Measurements from ENCODE around the gene HDAC7. TPM values are rescaled to one million over a fixed set of nuclear protein-coding genes. Genes with fewer than 3 reads are reported as not detected.
A peak's percentile ranks its signal among the peaks of the same experiment; 100 is the strongest.
"Not testable (repeated sequence)": the region's sequence is repeated elsewhere in the genome, so short reads cannot be mapped to it uniquely, and the experiment has no call there.

Gene HDAC7
- total and polyA plus RNA-seq, 5 experiments from 2014 or later: 10.2 to 165 (median 30.5) TPM

- not testable (repeated sequence) for H3K27me3 Mint-ChIP-seq, H3K36me3 Mint-ChIP-seq, H3K9me3 Mint-ChIP-seq, DNase-seq, ATAC-seq
- Mint-ChIP-seq H3K27ac (peak overlapping the region; percentile 85 to 99 (median 96)), H3K4me1 (peaks cover 50 to 90% (median 82%) of the 10 kb centered on the region in 4 donors), H3K4me3 (peak overlapping the region; percentile 41 to 99 (median 88))
- POLR2A ChIA-PET: interaction anchor here (0.7 to 22.6 kb wide), 3 partner anchors 16 to 389 kb away, joined by 3 to 514 read pairs (median 18); no protein-coding TSS in a partner anchor
These were observed 4.3 kb downstream of the HDAC7 start for GRCh38 chr12:47815447-47815846.

- Mint-ChIP-seq H3K27ac (peak overlapping the region; percentile 85 to 99 (median 96)), H3K9me3 (no peaks in the 10 kb centered on the region), H3K27me3 (no peaks in the 10 kb centered on the region), H3K4me3 (peak overlapping the region; percentile 61 to 99 (median 88)), H3K4me1 (peaks cover 50 to 90% (median 86%) of the 10 kb centered on the region in 4 donors), H3K36me3 (peaks cover 0 to 6% (median 3%) of the 10 kb centered on the region in 3 donors)
- POLR2A ChIA-PET: interaction anchor here (0.8 to 22.6 kb wide), 7 partner anchors 5 to 35 kb away, joined by 3 to 514 read pairs (median 18); partner anchors contain the start of gene HDAC7
- no peak for DNase-seq
- no peak for ATAC-seq
These were observed 5.0 kb downstream of the HDAC7 start for GRCh38 chr12:47814539-47815170.

GRCh38 chr12:47813511-47814196, 6.0 kb downstream of the HDAC7 start:
- Mint-ChIP-seq H3K4me1 (peaks cover 56 to 97% (median 93%) of the 10 kb centered on the region in 4 donors), H3K27ac (peak overlapping the region; percentile 92 to 99 (median 98)), H3K4me3 (peak overlapping the region; percentile 81 to 99 (median 88)), H3K27me3 (no peaks in the 10 kb centered on the region), H3K9me3 (no peaks in the 10 kb centered on the region), H3K36me3 (peaks cover 0 to 6% (median 3%) of the 10 kb centered on the region in 3 donors)
- ATAC-seq: no peak
- POLR2A ChIA-PET: interaction anchor here (0.6 to 22.6 kb wide), 13 partner anchors 6 to 618 kb away, joined by 3 to 514 read pairs (median 10); partner anchors contain the start of genes HDAC7 and RPAP3
- DNase-seq: no peak

GRCh38 chr12:47812797-47813510, 6.7 kb downstream of the HDAC7 start:
- Mint-ChIP-seq H3K27me3 (no peaks in the 10 kb centered on the region), H3K9me3 (no peaks in the 10 kb centered on the region), H3K4me1 (peaks cover 55 to 97% (median 94%) of the 10 kb centered on the region in 4 donors), H3K27ac (peak overlapping the region; percentile 92 to 99 (median 98)), H3K36me3 (peaks cover 0 to 6% (median 3%) of the 10 kb centered on the region in 3 donors), H3K4me3 (peak overlapping the region; percentile 81 to 99 (median 88))
- ATAC-seq (peak; percentile 64 to 77), DNase-seq (peak; percentile 68 to 96 (median 88))
- POLR2A ChIA-PET: interaction anchor here (0.5 to 22.6 kb wide), 17 partner anchors 7 to 1039 kb away, joined by 3 to 514 read pairs (median 8); partner anchors contain the start of genes ASB8, HDAC7 and RPAP3

GRCh38 chr12:47811581-47812484, 7.9 kb downstream of the HDAC7 start:
- peak overlapping the region; percentile 94 to 99 (median 98) for H3K27ac Mint-ChIP-seq
- H3K9me3 Mint-ChIP-seq: no peaks in the 10 kb centered on the region
- no peaks in the 10 kb centered on the region for H3K27me3 Mint-ChIP-seq
- peak overlapping the region; percentile 81 to 99 (median 88) for H3K4me3 Mint-ChIP-seq
- H3K4me1 Mint-ChIP-seq: peaks cover 56 to 97% (median 94%) of the 10 kb centered on the region in 4 donors
- no peak for ATAC-seq
- POLR2A ChIA-PET: interaction anchor here (0.5 to 22.6 kb wide), 15 partner anchors 7 to 392 kb away, joined by 3 to 514 read pairs (median 8); partner anchors contain the start of genes ASB8, HDAC7 and RPAP3
- DNase-seq: no peak
- peaks cover 0 to 2% (median 0%) of the 10 kb centered on the region in 3 donors for H3K36me3 Mint-ChIP-seq

GRCh38 chr12:47811072-47811396, 8.7 kb downstream of the HDAC7 start:
- POLR2A ChIA-PET: interaction anchor here (0.9 to 22.6 kb wide), 8 partner anchors 9 to 103 kb away, joined by 3 to 514 read pairs (median 16); partner anchors contain the start of gene HDAC7
- peak overlapping the region; percentile 61 to 99 (median 76) for H3K4me3 Mint-ChIP-seq
- H3K36me3 Mint-ChIP-seq: peaks cover 0 to 2% (median 0%) of the 10 kb centered on the region in 3 donors
- no peaks in the 10 kb centered on the region for H3K9me3 Mint-ChIP-seq
- DNase-seq (no peak), ATAC-seq (no peak)
- H3K4me1 Mint-ChIP-seq: peaks cover 54 to 99% (median 95%) of the 10 kb centered on the region in 4 donors
- H3K27ac Mint-ChIP-seq: peak overlapping the region; percentile 94 to 99 (median 96)
- H3K27me3 Mint-ChIP-seq: no peaks in the 10 kb centered on the region

GRCh38 chr12:47809518-47809917, 10.2 kb downstream of the HDAC7 start:
- H3K36me3 Mint-ChIP-seq: peaks cover 0 to 10% (median 2%) of the 10 kb centered on the region in 3 donors
- DNase-seq, ATAC-seq, H3K27me3 Mint-ChIP-seq, H3K9me3 Mint-ChIP-seq: not testable (repeated sequence)
- peak overlapping the region in 9 of 10 donors; percentile 82 to 99 (median 96) for H3K27ac Mint-ChIP-seq
- POLR2A ChIA-PET: interaction anchor here (1.3 to 22.6 kb wide), 5 partner anchors 10 to 29 kb away, joined by 7 to 514 read pairs (median 31); partner anchors contain the start of gene HDAC7
- peak overlapping the region in 9 of 10 donors; percentile 4 to 96 (median 67) for H3K4me3 Mint-ChIP-seq
- peaks cover 57 to 99% (median 95%) of the 10 kb centered on the region in 4 donors for H3K4me1 Mint-ChIP-seq

- peak overlapping the region; percentile 68 to 96 (median 76) for H3K4me3 Mint-ChIP-seq
- H3K27me3 Mint-ChIP-seq: no peaks in the 10 kb centered on the region
- POLR2A ChIA-PET: interaction anchor here (1.0 to 22.6 kb wide), 11 partner anchors 11 to 349 kb away, joined by 3 to 514 read pairs (median 7); partner anchors contain the start of genes ASB8, HDAC7, RPAP3 and SLC48A1
- H3K4me1 Mint-ChIP-seq: peaks cover 52 to 99% (median 95%) of the 10 kb centered on the region in 4 donors
- H3K9me3 Mint-ChIP-seq: no peaks in the 10 kb centered on the region
- peak in 1 of 2 donors; percentile 2 for ATAC-seq
- peaks cover 0 to 10% (median 2%) of the 10 kb centered on the region in 3 donors for H3K36me3 Mint-ChIP-seq
- peak in 1 of 10 donors; percentile 23 for DNase-seq
- peak overlapping the region; percentile 77 to 99 (median 96) for H3K27ac Mint-ChIP-seq
These were observed 10.9 kb downstream of the HDAC7 start for GRCh38 chr12:47808574-47809365.

- Mint-ChIP-seq H3K4me3 (peak overlapping the region; percentile 68 to 96 (median 76)), H3K27me3 (no peaks in the 10 kb centered on the region), H3K4me1 (peaks cover 54 to 99% (median 95%) of the 10 kb centered on the region in 4 donors), H3K27ac (peak overlapping the region; percentile 77 to 99 (median 96)), H3K36me3 (peaks cover 0 to 10% (median 2%) of the 10 kb centered on the region in 3 donors), H3K9me3 (no peaks in the 10 kb centered on the region)
- DNase-seq: peak; percentile 60 to 91 (median 76)
- POLR2A ChIA-PET: interaction anchor here (0.9 to 22.6 kb wide), 13 partner anchors 10 to 350 kb away, joined by 3 to 514 read pairs (median 7); partner anchors contain the start of genes ASB8, HDAC7, RPAP3 and SLC48A1
- ATAC-seq: peak; percentile 31 to 47
These were observed 11.7 kb downstream of the HDAC7 start for GRCh38 chr12:47808050-47808449.

- Mint-ChIP-seq H3K4me3 (peak overlapping the region; percentile 68 to 96 (median 76)), H3K36me3 (peaks cover 0 to 10% (median 2%) of the 10 kb centered on the region in 3 donors)
- ATAC-seq: no peak
These were observed 12.4 kb downstream of the HDAC7 start for GRCh38 chr12:47807338-47807737.

More at GRCh38 chr12:47807338-47807737, 12.4 kb downstream of the HDAC7 start:
- POLR2A ChIA-PET: interaction anchor here (0.9 to 22.6 kb wide), 11 partner anchors 10 to 350 kb away, joined by 3 to 514 read pairs (median 7); partner anchors contain the start of genes ASB8, HDAC7, RPAP3 and SLC48A1
- DNase-seq: no peak
- Mint-ChIP-seq H3K4me1 (peaks cover 57 to 99% (median 97%) of the 10 kb centered on the region in 4 donors), H3K27me3 (no peaks in the 10 kb centered on the region), H3K9me3 (no peaks in the 10 kb centered on the region), H3K27ac (peak overlapping the region; percentile 77 to 99 (median 96))
